HG03103 (cell line): ENCODE data around the gene CNKSR3.

Experiments used
- ATAC-seq: cut with Tn5 transposase; IDR thresholded peaks from one replicate; pipeline ENCODE4 v1.9.1; 2021; ENCODE audit warnings: low read depth; ENCODE audit not compliant: unreplicated experiment

The CNKSR3 gene

GRCh38 chr6:154428897-154429296 lies 81.6 kb downstream of the CNKSR3 start:
- no peak for ATAC-seq

GRCh38 chr6:154427446-154427845 lies 83.0 kb downstream of the CNKSR3 start:
- no peak for ATAC-seq

GRCh38 chr6:154426997-154427396 lies 83.5 kb downstream of the CNKSR3 start:
- ATAC-seq, result no peak

GRCh38 chr6:154425034-154425433 lies 85.5 kb downstream of the CNKSR3 start:
- no peak for ATAC-seq

GRCh38 chr6:154414021-154414813 lies 96.3 kb downstream of the CNKSR3 start:
- no peak for ATAC-seq

- ATAC-seq, result no peak
Measured at GRCh38 chr6:154412106-154412820, 98.2 kb downstream of the CNKSR3 start.

GRCh38 chr6:154411076-154411475 lies 99.4 kb downstream of the CNKSR3 start:
- no peak for ATAC-seq

- ATAC-seq, result no peak
Measured at GRCh38 chr6:154410619-154411072, 99.8 kb downstream of the CNKSR3 start.

- no peak for ATAC-seq
Measured at GRCh38 chr6:154408891-154409500, 101.5 kb downstream of the CNKSR3 start.

GRCh38 chr6:154407440-154407839 lies 103.0 kb downstream of the CNKSR3 start:
- no peak for ATAC-seq

- no peak for ATAC-seq
Measured at GRCh38 chr6:154406869-154407268, 103.6 kb downstream of the CNKSR3 start.

- no peak for ATAC-seq
Measured at GRCh38 chr6:154406301-154406700, 104.2 kb downstream of the CNKSR3 start.

- no peak for ATAC-seq
Measured at GRCh38 chr6:154404791-154405400, 105.6 kb downstream of the CNKSR3 start.

GRCh38 chr6:154403788-154404187 lies 106.7 kb downstream of the CNKSR3 start:
- no peak for ATAC-seq

GRCh38 chr6:154402081-154402780 lies 108.3 kb downstream of the CNKSR3 start:
- no peak for ATAC-seq

- ATAC-seq, result no peak
Measured at GRCh38 chr6:154399097-154399496, 111.4 kb downstream of the CNKSR3 start.

GRCh38 chr6:154397491-154398195 lies 112.8 kb downstream of the CNKSR3 start:
- ATAC-seq, result no peak

GRCh38 chr6:154395878-154396277 lies 114.6 kb downstream of the CNKSR3 start:
- ATAC-seq, result no peak

GRCh38 chr6:154395316-154395715 lies 115.2 kb downstream of the CNKSR3 start:
- ATAC-seq, result no peak

- no peak for ATAC-seq
Measured at GRCh38 chr6:154394571-154394970, 115.9 kb downstream of the CNKSR3 start.
